ENCODE measurements around the gene MLPH.

GRCh38 chr2:237510502-237511217, 23.6 kb downstream of the MLPH start:
- TF ChIP-seq, protein P1, sequence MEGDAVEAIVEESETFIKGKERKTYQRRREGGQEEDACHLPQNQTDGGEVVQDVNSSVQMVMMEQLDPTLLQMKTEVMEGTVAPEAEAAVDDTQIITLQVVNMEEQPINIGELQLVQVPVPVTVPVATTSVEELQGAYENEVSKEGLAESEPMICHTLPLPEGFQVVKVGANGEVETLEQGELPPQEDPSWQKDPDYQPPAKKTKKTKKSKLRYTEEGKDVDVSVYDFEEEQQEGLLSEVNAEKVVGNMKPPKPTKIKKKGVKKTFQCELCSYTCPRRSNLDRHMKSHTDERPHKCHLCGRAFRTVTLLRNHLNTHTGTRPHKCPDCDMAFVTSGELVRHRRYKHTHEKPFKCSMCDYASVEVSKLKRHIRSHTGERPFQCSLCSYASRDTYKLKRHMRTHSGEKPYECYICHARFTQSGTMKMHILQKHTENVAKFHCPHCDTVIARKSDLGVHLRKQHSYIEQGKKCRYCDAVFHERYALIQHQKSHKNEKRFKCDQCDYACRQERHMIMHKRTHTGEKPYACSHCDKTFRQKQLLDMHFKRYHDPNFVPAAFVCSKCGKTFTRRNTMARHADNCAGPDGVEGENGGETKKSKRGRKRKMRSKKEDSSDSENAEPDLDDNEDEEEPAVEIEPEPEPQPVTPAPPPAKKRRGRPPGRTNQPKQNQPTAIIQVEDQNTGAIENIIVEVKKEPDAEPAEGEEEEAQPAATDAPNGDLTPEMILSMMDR (IDR thresholded peaks at IDR 0.05): no peak
- no peak for TF ChIP-seq ZFX (IDR thresholded peaks at IDR 0.05; ENCODE audit: borderline replicate concordance)

Measured in 22Rv1 (cell line).